ENCODE data around the gene ZNF326.

DNA sequence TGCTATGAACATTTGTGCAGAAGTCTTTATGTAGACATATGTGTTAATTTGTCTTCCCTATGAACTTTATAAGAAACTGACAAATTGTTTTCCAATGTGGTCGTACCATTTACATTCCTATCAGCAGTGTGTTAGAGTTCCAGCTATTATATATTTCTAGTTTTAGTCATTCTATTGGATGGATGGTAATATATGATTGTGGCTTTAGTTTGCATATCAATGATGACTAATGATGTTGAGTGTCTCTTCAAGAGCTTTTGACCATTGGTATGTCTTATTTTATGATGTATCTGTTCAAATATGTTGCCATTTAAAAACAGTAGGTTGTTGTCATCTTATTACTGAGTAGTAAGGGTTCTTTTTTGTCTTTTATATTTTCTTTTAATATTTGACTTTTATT, 16.2 kb upstream of the ZNF326 start:
- TF ChIP-seq, protein P1, sequence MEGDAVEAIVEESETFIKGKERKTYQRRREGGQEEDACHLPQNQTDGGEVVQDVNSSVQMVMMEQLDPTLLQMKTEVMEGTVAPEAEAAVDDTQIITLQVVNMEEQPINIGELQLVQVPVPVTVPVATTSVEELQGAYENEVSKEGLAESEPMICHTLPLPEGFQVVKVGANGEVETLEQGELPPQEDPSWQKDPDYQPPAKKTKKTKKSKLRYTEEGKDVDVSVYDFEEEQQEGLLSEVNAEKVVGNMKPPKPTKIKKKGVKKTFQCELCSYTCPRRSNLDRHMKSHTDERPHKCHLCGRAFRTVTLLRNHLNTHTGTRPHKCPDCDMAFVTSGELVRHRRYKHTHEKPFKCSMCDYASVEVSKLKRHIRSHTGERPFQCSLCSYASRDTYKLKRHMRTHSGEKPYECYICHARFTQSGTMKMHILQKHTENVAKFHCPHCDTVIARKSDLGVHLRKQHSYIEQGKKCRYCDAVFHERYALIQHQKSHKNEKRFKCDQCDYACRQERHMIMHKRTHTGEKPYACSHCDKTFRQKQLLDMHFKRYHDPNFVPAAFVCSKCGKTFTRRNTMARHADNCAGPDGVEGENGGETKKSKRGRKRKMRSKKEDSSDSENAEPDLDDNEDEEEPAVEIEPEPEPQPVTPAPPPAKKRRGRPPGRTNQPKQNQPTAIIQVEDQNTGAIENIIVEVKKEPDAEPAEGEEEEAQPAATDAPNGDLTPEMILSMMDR (conservative IDR thresholded peaks at IDR 0.05 in 1 of 2, IDR thresholded peaks at IDR 0.05 in 1 of 2; ENCODE audit: low read depth in 1 of 2, low read length in 2 of 2): no peak
- TF ChIP-seq EZH2 (IDR thresholded peaks at IDR 0.05; ENCODE audit: low read length, missing control alignments): no peak

Measured in fibroblast of lung (primary cell).